GM13977 (cell line): ENCODE data around the gene DNAH7.

Experiments
- DNase-seq: peaks from one replicate; pipeline ENCODE4 v3.0.0; 2012; ENCODE audit warnings: low spot score
- in situ Hi-C: fragments of 300-500 bp; cut with MboI; formaldehyde crosslinking; loops from one replicate; pipeline ENCODE4 v1.12.0; 2022; ENCODE audit warnings: low sequenced_read_pairs, low pct_unique_long_range_greater_than_20kb, mixed read lengths, inconsistent platforms; ENCODE audit not compliant: unreplicated experiment
- TF ChIP-seq, protein P1 (sequence below): IDR thresholded peaks from 2 replicates; pipeline ENCODE4 v1.5.1; 2012; ENCODE audit warnings: mild to moderate bottlenecking, control low read depth; ENCODE audit not compliant: insufficient read depth; ENCODE audit errors: extremely low read depth, missing control alignments

DNAH7 gene

DNA sequence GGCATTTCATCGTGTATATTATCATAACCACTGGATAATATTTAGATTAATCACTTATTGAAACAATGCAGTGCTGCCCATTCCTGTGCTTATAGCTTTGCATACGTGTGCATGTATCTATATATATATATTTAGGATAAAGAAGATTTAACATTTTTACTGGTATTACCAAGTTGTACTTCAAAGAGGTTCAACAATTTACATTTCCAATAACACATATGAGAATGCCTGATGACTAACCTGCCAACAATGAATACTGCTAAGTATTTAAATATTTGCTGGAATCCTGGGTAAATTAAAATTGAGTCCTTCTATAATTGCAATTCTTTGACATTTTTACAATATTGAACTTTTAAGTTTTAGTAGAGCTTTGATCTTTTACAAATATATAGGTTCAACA, 300.2 kb downstream of the DNAH7 start:
- in situ Hi-C loops: no loop called here
- TF ChIP-seq, protein P1, sequence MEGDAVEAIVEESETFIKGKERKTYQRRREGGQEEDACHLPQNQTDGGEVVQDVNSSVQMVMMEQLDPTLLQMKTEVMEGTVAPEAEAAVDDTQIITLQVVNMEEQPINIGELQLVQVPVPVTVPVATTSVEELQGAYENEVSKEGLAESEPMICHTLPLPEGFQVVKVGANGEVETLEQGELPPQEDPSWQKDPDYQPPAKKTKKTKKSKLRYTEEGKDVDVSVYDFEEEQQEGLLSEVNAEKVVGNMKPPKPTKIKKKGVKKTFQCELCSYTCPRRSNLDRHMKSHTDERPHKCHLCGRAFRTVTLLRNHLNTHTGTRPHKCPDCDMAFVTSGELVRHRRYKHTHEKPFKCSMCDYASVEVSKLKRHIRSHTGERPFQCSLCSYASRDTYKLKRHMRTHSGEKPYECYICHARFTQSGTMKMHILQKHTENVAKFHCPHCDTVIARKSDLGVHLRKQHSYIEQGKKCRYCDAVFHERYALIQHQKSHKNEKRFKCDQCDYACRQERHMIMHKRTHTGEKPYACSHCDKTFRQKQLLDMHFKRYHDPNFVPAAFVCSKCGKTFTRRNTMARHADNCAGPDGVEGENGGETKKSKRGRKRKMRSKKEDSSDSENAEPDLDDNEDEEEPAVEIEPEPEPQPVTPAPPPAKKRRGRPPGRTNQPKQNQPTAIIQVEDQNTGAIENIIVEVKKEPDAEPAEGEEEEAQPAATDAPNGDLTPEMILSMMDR: no peak
- no peak for DNase-seq

DNA sequence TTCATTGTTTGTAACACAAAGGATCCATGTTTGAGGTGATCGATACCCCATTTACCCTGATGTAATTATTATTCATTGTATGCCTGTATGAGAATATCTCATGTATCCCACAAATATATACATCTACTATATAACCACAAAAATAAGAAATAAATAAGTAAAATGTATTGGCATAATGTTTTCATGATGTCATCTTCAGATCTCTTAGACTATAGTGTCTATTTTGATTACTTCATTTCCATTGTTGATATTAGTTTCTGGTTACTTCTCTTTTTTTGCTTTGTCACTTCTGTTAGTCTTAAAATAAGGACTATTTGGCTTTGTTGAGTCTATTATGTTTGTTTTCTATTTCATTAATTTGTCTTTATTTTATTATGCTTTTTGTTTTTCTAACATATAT, 301.9 kb downstream of the DNAH7 start:
- DNase-seq: no peak
- TF ChIP-seq, protein P1: no peak
- in situ Hi-C loops: no loop called here

GRCh38 chr2:195763866-195764265, 304.8 kb downstream of the DNAH7 start:
- DNase-seq: no peak
- in situ Hi-C loops: no loop called here
- TF ChIP-seq, protein P1: no peak

DNA sequence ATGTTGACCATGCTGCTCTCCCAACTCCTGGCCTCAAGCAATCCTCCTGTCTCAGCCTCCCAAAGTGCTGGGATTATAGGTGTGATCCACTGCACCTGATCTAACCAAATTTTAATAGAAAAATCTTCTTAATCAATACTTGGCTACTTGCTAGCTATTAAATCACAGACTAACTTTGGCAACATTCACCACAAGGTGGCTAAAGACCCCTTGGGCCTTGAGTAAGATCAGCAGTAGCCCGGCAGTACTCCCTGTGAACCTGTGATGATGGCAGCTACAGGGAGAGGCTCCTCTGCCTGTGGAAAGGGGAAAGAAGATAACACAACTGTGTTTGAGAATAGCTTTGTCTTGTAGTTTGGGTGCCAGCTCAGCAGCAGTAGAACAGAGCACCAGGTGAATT, 308.8 kb downstream of the DNAH7 start:
- in situ Hi-C loops: no loop called here
- TF ChIP-seq, protein P1: no peak
- DNase-seq: no peak

DNA sequence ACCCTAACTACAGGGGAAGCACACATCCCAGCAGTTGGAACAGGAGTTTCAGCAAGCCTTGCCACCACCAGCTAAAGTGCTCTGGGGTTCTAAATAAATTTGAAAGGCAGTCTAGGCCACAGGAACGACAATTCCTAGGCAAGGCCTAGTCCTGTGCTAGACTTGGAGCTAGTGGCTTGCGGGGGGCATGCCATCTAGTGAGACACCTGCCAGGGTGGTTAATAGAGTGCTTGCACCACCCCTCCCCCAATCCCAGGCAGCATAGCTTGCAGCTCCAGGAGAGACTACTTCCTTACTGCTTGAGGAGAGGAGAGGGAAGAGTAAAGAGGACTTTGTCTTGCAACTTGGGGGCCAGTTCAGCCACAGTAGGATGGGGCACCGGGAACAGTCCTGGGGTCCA, 309.8 kb downstream of the DNAH7 start:
- in situ Hi-C loops: no loop called here
- DNase-seq: no peak
- TF ChIP-seq, protein P1: no peak

DNA sequence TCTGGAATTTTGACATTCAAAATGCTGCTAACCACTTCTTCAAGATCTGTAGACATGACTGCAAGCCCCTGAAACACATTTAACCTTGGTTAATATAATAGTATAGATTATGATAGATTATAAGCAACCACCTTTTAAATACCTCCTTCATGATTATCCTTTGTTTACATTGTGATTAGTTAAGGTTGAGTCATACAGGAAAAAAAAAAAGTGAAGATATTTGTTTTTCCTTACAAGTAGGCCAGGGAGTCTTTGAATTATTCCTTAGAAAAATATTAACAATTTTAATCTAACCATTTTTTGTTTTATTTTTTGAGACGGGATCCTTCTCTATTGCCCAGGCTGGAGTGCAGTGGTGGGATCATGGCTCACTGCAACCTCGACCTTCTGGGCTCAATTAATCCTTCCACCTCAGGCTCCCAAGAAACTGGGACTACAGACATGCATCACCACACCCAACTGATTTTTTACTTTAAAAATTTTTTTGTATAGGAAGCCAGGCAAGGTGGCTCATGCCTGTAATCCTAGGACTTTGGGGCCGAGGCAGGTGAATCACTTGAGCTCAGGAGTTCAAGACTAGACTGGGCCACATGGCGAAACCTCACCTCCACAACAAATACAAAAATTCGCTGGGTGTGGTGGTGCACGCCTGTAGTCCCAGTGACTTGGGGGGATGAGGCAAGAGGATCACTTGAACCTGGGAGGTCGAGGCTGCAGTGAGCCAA, 312.3 kb downstream of the DNAH7 start:
- TF ChIP-seq, protein P1: no peak
- no peak for DNase-seq
- in situ Hi-C loops: no loop called here
